ENCODE data around the gene RTN4RL1.

The RTN4RL1 gene, protein sequence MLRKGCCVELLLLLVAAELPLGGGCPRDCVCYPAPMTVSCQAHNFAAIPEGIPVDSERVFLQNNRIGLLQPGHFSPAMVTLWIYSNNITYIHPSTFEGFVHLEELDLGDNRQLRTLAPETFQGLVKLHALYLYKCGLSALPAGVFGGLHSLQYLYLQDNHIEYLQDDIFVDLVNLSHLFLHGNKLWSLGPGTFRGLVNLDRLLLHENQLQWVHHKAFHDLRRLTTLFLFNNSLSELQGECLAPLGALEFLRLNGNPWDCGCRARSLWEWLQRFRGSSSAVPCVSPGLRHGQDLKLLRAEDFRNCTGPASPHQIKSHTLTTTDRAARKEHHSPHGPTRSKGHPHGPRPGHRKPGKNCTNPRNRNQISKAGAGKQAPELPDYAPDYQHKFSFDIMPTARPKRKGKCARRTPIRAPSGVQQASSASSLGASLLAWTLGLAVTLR

DNA sequence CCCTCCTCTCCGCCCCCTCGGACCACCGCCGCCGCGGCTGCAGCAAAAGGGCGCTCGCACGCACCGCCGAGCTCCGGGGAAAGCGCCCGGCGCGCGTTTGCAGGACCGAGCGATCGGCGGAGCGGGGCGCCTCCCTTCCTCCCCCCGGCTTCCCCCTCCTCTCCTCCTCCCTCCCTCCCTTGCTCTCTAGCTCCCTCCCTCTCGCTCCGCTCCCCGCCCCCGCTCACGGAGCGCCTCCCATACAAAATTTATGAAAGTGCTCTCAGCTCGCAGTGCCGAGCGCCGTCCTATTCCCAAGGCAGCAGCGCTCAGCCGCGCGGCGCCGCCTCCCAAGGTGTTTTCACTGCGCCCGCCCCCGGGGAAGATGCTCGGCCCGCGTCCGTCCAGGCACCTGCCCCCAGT lies at the start of gene RTN4RL1:
TSS of gene RTN4RL1 (minus strand) at position 115 of the 402 bp plus-strand sequence. CDS start 469 bp downstream, outside the sequence.
- peak in 9 of 10 donors; percentile 35 to 97 (median 81) for DNase-seq
- intact Hi-C loops (cut with DNase I), result no loop called here

GRCh38 chr17:2074919-2075318 lies 49.8 kb upstream of the RTN4RL1 start:
- intact Hi-C loops (cut with DNase I), result no loop called here
- DNase-seq, result peak in 2 of 10 donors; percentile 32 to 69

GRCh38 chr17:2071455-2072281 lies 46.5 kb upstream of the RTN4RL1 start:
- DNase-seq, result peak in 2 of 10 donors; percentile 53 to 74
- intact Hi-C loops (cut with DNase I), result no loop called here

DNA sequence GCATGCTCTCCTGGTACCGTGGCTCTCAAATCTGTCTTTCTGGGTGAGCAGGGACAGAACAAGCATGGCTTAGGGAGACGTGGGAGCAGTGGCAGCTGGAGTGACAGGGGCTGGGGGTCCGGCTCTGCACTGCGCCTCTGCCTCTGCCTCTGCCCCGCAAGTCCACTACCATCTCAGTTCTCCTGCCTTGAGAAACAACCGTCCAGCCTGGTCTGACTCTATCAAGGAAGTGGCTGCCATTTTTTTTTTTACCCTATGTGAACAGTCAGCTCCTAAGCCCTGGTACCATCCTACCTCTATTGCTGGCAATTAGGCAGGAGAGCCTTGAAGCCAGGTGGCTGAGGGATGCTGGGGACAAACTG lies 45.9 kb upstream of the RTN4RL1 start:
- intact Hi-C loops (cut with DNase I), result no loop called here
- DNase-seq, result peak in 2 of 10 donors; percentile 39 to 72

GRCh38 chr17:2070241-2071023 lies 45.3 kb upstream of the RTN4RL1 start:
- DNase-seq, result peak in 2 of 10 donors; percentile 64 to 76

GRCh38 chr17:2068519-2069051 lies 43.5 kb upstream of the RTN4RL1 start:
- DNase-seq, result peak in 3 of 10 donors; percentile 41 to 77 (median 68)

More at GRCh38 chr17:2070241-2071023, 45.3 kb upstream of the RTN4RL1 start:
- intact Hi-C loops (cut with DNase I), result no loop called here

GRCh38 chr17:2068031-2068518 lies 42.9 kb upstream of the RTN4RL1 start:
- intact Hi-C loops (cut with DNase I), result no loop called here
- peak in 2 of 10 donors; percentile 25 to 45 for DNase-seq

More at GRCh38 chr17:2068519-2069051, 43.5 kb upstream of the RTN4RL1 start:
- intact Hi-C loops (cut with DNase I), result no loop called here

DNA sequence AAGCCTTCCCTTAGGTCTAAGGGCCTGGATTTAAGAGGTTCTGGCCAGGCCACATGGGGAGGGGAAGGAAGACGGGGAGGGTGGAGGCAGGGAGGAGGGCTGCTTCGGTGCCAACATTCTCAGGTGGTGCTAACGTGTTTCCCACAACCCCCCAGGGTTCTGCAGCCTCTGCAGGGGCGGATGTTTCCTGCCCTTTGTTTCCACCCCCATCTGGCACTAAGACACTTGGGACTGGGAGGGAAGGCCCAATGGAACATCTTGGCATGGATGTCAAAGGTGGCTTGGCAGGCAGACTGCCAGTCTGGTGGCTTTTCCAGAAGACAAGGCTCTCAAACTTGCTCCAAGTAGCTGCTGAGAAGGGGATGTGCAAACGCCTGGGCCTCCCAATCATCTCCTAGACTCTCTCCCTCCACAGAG lies 42.5 kb upstream of the RTN4RL1 start:
- DNase-seq, result peak in 1 of 10 donors; percentile 59
- intact Hi-C loops (cut with DNase I), result no loop called here

- DNase-seq, result peak in 2 of 10 donors; percentile 59 to 77
- intact Hi-C loops (cut with DNase I), result no loop called here
Measured at GRCh38 chr17:2067048-2067561, 42.0 kb upstream of the RTN4RL1 start.

DNA sequence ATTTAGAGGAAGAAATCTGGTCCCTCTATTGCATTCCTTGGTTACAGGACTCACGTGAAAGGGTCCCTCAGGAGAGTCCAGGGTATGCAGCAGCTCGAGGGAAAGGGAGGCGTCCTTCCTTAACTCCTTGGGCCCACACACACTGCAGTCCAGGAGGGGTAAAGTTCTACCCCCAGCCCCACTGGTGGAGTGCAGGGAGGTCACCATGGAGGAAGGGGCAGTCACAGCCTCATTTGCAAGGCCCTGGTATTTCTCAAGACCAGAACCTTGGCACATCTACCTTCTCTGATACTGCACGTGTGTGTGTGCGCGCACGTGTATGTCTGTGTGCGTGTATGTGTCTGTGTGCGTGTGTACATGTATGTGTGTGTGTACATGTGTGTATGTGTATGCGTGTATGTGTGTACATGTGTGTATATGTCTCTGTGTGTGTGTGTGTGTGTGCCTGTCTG lies 40.8 kb upstream of the RTN4RL1 start:
- intact Hi-C loops (cut with DNase I), result no loop called here
- no peak for DNase-seq

- intact Hi-C loops (cut with DNase I), result no loop called here
- DNase-seq, result peak in 2 of 10 donors; percentile 50 to 83
Measured at GRCh38 chr17:2064980-2065785, 40.0 kb upstream of the RTN4RL1 start.

DNA sequence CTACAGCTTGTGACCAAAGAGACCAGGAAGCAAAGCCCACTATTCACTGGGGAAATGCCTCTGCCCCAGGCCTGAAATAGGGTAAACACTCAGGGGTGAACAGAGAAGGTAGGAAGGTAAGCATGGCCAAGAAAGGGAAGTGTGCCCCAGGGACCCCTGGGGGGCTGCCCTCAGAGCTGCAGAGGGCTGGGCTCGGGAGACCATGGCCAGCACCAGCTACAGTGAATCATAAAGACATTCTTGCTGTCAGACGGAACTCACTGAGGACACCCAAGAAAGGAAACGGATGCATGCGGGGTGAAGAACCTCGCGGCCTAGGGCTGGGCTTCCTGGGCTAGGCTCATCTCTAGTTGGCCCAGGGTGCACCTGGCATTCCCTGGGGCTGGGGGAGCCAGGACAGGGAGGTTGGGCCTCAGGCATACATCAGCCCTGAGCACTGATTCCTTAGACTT lies 39.4 kb upstream of the RTN4RL1 start:
- intact Hi-C loops (cut with DNase I), result no loop called here
- no peak for DNase-seq

DNA sequence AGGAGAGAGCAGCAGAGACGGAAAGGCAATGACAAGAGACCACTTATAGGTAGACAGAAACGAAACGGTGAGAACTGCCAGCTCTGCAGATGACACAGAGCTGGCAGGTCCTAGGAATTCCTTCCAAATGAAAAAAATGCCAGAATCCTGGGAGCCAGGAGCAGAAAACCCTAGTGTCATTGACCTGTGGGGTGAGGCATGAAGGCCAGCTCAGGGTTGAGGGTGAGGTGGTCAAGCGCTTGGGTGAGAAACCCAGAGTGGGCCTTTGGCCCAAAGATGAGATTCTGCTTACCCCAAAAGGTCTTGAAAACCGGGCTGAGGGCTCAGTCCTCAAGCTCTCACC lies 39.0 kb upstream of the RTN4RL1 start:
- DNase-seq, result no peak
- intact Hi-C loops (cut with DNase I), result no loop called here

DNA sequence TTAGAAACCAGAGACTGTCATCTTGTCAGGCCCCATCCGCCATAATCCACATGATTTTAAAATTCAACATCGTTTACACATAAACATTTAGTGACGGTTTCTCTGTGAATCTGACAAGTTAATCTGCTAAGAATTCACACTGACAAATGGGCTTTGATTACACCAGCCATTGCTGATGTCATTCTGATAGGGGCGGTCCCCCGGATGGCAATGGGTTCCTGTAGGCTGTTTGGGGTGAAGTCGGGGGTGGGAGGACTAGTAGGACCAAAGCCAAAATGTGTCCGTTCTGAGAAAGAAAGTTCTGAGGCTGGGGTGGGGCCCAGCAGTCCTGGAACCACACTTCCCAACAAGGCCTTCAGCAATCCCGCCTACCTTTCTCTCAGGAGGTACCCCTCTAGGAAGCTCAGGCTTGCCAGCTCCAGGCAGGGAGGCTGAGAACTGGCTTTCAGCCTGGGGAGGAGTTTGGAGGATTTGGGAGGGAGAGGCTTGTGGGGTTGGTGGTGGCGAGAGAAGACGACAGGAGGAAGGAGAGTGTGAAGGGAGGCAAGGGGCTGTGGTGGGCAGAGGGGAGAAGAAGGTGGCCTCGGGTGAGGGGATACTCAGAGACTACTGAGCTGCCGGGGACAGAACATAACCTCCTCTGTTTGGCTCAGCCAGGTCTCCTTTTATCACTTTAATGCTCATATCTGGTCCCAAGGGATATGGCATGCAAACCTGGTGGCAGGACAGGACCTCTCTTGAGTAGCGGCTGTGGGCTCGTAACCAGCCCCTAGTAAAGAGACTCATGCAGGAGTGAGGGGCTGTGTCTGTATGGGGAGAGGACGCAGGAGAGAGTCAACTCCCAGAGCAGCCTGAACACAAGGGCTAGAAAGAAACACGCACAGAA lies 38.4 kb upstream of the RTN4RL1 start:
- peak in 1 of 10 donors; percentile 66 for DNase-seq
- intact Hi-C loops (cut with DNase I), result no loop called here

DNA sequence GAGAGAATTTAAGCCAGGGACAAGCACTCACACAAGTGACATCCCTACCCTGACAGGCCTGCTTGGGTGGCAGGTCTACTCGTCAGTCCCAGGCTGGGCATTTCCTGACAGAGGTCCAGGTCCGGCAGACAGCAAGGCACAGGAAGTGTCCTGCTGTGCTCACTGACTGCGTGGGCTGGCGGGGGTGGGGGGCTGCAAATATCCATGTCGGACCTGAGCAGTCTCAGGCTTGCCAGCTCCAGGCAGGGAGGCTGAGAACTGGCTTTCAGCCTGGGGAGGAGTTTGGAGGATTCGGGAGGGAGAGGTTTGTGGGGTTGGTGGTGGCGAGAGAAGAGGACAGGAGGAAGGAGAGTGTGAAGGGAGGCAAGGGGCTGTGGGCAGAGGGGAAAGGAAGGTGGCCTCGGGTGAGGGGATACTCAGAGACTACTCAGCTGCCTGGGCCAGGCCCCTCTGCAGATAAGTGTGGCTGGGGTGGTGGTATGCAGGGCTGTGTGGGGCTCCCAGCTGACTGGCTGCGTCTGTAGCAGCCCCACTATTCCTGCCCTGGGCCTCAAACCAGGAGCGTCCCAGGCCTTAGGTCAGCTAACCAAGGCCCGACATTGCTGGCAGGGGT lies 37.5 kb upstream of the RTN4RL1 start:
- intact Hi-C loops (cut with DNase I), result no loop called here
- peak in 1 of 10 donors; percentile 51 for DNase-seq

GRCh38 chr17:2061441-2061958 lies 36.4 kb upstream of the RTN4RL1 start:
- no peak for DNase-seq
- intact Hi-C loops (cut with DNase I), result no loop called here
